ENCODE data around the gene CYGB.

DNA sequence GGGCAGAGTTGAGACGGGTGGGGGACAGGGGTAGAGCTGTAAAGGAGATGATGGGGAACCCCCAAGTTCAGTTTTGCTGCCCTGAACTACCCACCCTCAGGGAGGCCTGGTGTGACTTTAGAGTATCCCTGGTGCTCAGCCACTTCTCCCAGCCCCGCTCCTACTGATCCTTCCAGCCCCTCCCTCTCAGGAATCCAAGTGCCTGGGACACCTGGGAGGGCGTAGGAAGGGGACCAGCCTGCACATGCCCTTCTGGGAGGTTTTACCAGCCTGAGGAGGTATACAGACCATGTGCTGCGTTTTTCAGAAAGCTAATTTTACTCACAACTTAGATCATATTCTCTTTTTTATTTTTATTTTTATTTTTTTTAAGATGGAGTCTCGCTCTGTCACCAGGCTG lies 44.0 kb upstream of the CYGB start:
- TF ChIP-seq, protein P1, sequence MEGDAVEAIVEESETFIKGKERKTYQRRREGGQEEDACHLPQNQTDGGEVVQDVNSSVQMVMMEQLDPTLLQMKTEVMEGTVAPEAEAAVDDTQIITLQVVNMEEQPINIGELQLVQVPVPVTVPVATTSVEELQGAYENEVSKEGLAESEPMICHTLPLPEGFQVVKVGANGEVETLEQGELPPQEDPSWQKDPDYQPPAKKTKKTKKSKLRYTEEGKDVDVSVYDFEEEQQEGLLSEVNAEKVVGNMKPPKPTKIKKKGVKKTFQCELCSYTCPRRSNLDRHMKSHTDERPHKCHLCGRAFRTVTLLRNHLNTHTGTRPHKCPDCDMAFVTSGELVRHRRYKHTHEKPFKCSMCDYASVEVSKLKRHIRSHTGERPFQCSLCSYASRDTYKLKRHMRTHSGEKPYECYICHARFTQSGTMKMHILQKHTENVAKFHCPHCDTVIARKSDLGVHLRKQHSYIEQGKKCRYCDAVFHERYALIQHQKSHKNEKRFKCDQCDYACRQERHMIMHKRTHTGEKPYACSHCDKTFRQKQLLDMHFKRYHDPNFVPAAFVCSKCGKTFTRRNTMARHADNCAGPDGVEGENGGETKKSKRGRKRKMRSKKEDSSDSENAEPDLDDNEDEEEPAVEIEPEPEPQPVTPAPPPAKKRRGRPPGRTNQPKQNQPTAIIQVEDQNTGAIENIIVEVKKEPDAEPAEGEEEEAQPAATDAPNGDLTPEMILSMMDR (IDR thresholded peaks at IDR 0.05; ENCODE audit: insufficient read depth, low read length, poor library complexity, severe bottlenecking), result no peak
- TF ChIP-seq EZH2phosphoT487 (conservative IDR thresholded peaks at IDR 0.05; ENCODE audit: low read length), result no peak
